Measurements from ENCODE around the gene ZFHX2. TPM values are rescaled to one million over a fixed set of nuclear protein-coding genes. Genes with fewer than 3 reads are reported as not detected.

Gene ZFHX2
- total and polyA plus RNA-seq, 2 of the 13 experiments (the other 11 are each of a cell fraction or from before 2014, with no cell fraction given): 0.17 to 0.44 TPM

GRCh38 chr14:23512156-23512555 lies 39.4 kb downstream of the ZFHX2 start (continued):
- TF ChIP-seq, protein P1, sequence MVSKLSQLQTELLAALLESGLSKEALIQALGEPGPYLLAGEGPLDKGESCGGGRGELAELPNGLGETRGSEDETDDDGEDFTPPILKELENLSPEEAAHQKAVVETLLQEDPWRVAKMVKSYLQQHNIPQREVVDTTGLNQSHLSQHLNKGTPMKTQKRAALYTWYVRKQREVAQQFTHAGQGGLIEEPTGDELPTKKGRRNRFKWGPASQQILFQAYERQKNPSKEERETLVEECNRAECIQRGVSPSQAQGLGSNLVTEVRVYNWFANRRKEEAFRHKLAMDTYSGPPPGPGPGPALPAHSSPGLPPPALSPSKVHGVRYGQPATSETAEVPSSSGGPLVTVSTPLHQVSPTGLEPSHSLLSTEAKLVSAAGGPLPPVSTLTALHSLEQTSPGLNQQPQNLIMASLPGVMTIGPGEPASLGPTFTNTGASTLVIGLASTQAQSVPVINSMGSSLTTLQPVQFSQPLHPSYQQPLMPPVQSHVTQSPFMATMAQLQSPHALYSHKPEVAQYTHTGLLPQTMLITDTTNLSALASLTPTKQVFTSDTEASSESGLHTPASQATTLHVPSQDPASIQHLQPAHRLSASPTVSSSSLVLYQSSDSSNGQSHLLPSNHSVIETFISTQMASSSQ (IDR thresholded peaks at IDR 0.05; ENCODE audit: low read depth): no peak
- TF ChIP-seq, protein P1 (CRISPR knock-in tag; IDR thresholded peaks at IDR 0.05; ENCODE audit: borderline replicate concordance): no peak
- no peak for TF ChIP-seq ZNF879 (CRISPR knock-in tag; IDR thresholded peaks at IDR 0.05)
- TF ChIP-seq ZBTB1 (CRISPR knock-in tag; IDR thresholded peaks at IDR 0.05; ENCODE audit: borderline replicate concordance): no peak
- TF ChIP-seq ZNF232 (CRISPR knock-in tag; IDR thresholded peaks at IDR 0.05; ENCODE audit: borderline replicate concordance): no peak
- TF ChIP-seq NCOA5 (CRISPR knock-in tag; IDR thresholded peaks at IDR 0.05): no peak
- TF ChIP-seq SALL2 (CRISPR knock-in tag; IDR thresholded peaks at IDR 0.05): no peak
- TF ChIP-seq, protein P2, sequence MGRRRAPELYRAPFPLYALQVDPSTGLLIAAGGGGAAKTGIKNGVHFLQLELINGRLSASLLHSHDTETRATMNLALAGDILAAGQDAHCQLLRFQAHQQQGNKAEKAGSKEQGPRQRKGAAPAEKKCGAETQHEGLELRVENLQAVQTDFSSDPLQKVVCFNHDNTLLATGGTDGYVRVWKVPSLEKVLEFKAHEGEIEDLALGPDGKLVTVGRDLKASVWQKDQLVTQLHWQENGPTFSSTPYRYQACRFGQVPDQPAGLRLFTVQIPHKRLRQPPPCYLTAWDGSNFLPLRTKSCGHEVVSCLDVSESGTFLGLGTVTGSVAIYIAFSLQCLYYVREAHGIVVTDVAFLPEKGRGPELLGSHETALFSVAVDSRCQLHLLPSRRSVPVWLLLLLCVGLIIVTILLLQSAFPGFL (CRISPR knock-in tag; IDR thresholded peaks at IDR 0.05): no peak
- TF ChIP-seq GATAD2A (CRISPR knock-in tag; IDR thresholded peaks at IDR 0.05): no peak
- TF ChIP-seq DNMT1 (CRISPR knock-in tag; IDR thresholded peaks at IDR 0.05): no peak
- TF ChIP-seq POGZ (CRISPR knock-in tag; IDR thresholded peaks at IDR 0.05): no peak
- TF ChIP-seq CEBPB (IDR thresholded peaks at IDR 0.05; ENCODE audit: borderline replicate concordance, low read depth, low read length): no peak
- TF ChIP-seq ZNF296 (CRISPR knock-in tag; conservative IDR thresholded peaks at IDR 0.05): no peak
- no peak for TF ChIP-seq HCFC1 (IDR thresholded peaks at IDR 0.05; ENCODE audit: low read depth, low read length)
- TF ChIP-seq ZNF552 (CRISPR knock-in tag; IDR thresholded peaks at IDR 0.05; ENCODE audit: borderline replicate concordance): no peak

Measured in HepG2 (cell line).